Measurements from ENCODE around the gene MYRIP. TPM values are rescaled to one million over a fixed set of nuclear protein-coding genes. Genes with fewer than 3 reads are reported as not detected.

The MYRIP gene
- 2.2 TPM for total RNA-seq

GRCh38 chr3:39809181-39809994 is at the start of gene MYRIP:
TSS of gene MYRIP (plus strand) at chr3:39809609. CDS start at chr3:39900817, 91,208 bp downstream.

GRCh38 chr3:40309418-40309924 is 500.1 kb downstream of the MYRIP start, which contains the start of gene EIF1B:
TSS of gene EIF1B (plus strand) at chr3:40309707. CDS start at chr3:40309942, 235 bp downstream.

Small RNA genes within 50 kb of the gene (small RNA-seq; reads per million reads assigned to genes)
- gene RF00264 (ENCODE audit: low replicate concordance) = not detected
- not detected for gene RN7SL411P (ENCODE audit: low replicate concordance)
- gene RNU4-56P (ENCODE audit: low replicate concordance) = not detected
